Mesodermal cell (in vitro differentiated cells): ENCODE measurements around the gene LIX1.
"Not testable (repeated sequence)": the region's sequence is repeated elsewhere in the genome, so short reads cannot be mapped to it uniquely, and the experiment has no call there.

Experiments used
- H3K27ac ChIP-seq: 2 replicates; pipeline ENCODE4 v1.7.0; 2013; ENCODE audit warnings: mild to moderate bottlenecking, low read depth, low read length, moderate library complexity; ENCODE audit not compliant: severe bottlenecking
- H3K36me3 ChIP-seq: 2 replicates; pipeline ENCODE4 v1.7.1; 2013; ENCODE audit warnings: mild to moderate bottlenecking, low read length, moderate library complexity; ENCODE audit not compliant: control insufficient read depth, insufficient read depth
- H3K4me1 ChIP-seq: one replicate; pipeline ENCODE4 v1.7.1; 2013; ENCODE audit warnings: mild to moderate bottlenecking, low read length; ENCODE audit not compliant: insufficient read depth, control insufficient read depth, poor library complexity, severe bottlenecking
- H3K4me3 ChIP-seq: 2 replicates; pipeline ENCODE4 v1.7.0; 2013; ENCODE audit warnings: low read length, control low read depth, mild to moderate bottlenecking; ENCODE audit not compliant: insufficient read depth, poor library complexity, severe bottlenecking; ENCODE audit errors: extremely low read depth
- H3K9me3 ChIP-seq: 2 replicates; pipeline ENCODE4 v1.7.1; 2013; ENCODE audit warnings: mild to moderate bottlenecking, low read length, moderate library complexity; ENCODE audit not compliant: control insufficient read depth
- WGBS, 2 experiments: methylation state at CpG; one replicate each; pipeline ENCODE4 v1.1.5; 2013; ENCODE audit warnings: missing lambda C conversion rate in 2 of 2; ENCODE audit not compliant: insufficient coverage in 2 of 2; 5-methylcytosine and 5-hydroxymethylcytosine counted together

Gene LIX1

DNA sequence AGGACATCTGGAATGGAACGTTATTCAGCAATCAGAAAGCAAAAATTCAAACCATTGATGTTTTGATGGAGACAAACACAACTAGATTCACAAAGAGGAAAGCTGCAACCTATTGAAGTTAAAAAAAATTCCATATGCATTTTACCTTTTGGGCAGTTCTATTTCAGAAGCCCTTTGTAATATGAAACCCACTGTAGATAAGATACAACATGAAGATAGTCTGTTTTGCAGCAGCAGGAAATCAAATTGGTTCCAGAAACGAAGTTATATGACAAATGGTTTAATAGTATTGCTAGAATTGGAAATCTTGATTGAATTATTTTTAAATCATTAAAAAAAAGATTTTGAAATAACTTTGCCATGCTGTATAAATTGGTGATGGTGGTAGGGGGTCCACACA is 872 bp downstream of the LIX1 start:
- no peaks in the 10 kb centered on the region for H3K9me3 ChIP-seq
- no CpG with 5 or more reads among the region's 2 CpGs for WGBS, 2 experiments
- H3K4me3 ChIP-seq, result peak overlapping the region; percentile 16
- no peaks in the 10 kb centered on the region for H3K36me3 ChIP-seq
- no peak overlapping the region for H3K27ac ChIP-seq
- H3K4me1 ChIP-seq, result peaks cover 21% of the 10 kb centered on the region

DNA sequence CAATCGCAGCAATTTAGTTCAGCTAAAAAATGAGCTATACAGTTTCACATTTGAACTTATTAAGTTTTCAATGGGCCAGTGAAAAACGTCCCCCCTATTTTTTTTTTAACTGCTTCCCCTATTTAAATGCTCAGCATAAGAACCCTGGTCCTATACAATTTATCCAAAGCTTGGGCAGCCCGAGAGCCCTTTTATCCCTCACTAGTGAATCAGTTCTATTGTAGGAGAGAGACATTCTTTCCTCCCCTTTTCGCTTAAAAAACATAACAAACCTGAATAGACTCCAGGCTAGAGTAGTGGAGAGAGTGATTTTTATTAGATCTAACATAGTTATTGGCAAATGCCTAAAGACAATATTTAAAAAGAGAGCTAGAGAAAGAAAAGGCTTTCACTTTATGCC is 1.4 kb downstream of the LIX1 start:
- peak overlapping the region; percentile 16 for H3K4me3 ChIP-seq
- peaks cover 21% of the 10 kb centered on the region for H3K4me1 ChIP-seq
- H3K9me3 ChIP-seq, result no peaks in the 10 kb centered on the region
- H3K36me3 ChIP-seq, result no peaks in the 10 kb centered on the region
- H3K27ac ChIP-seq, result peak overlapping the region; percentile 47
- 0 to 100% methylated on average over 1 of the region's 4 CpGs for WGBS, 2 experiments

DNA sequence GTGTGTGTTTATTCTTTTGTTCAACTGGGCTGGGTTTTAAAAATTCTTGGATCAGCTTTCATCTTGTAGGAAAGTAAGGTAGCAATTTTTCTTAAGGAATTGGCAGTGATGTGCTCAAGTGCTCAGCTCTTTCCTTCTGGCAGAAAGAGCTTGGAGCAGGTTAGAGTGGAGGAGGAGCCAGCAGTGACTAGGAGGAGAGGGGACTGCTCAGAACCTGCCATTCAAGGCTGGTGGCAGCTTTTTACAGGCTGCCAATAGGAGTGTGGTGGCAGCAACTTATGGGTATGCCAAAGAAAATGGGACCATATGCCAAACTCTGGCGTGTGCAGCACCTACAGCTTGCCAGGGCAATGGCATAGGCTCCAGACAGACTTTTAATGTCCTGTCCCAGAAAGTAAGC is 2.2 kb downstream of the LIX1 start:
- not testable (repeated sequence) for H3K27ac ChIP-seq, H3K9me3 ChIP-seq, H3K36me3 ChIP-seq, H3K4me3 ChIP-seq
- peaks cover 21% of the 10 kb centered on the region for H3K4me1 ChIP-seq
- no CpG with 5 or more reads among the region's 1 CpG for WGBS, 2 experiments

DNA sequence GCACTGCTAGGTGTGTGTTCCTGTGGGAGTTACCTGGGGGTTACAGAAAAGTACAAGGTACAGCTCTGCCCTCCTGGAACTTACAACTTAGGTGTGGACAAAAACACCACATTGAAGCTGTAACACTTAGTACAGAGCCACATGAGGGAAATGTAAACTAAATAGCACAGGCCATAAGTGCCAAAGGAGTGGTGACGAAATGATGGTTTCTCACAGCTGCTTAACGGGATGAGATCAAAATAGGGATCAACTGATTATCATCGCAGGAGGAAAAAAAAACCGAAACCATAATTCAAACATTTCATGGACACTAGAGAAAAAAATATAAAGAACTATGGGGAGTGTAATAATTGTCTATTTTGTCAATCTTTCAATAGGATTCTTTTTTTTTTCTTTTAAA is 5.9 kb downstream of the LIX1 start:
- no peak overlapping the region for H3K27ac ChIP-seq
- 93 to 100% methylated on average over 1 to 2 of the region's 4 CpGs for WGBS, 2 experiments
- H3K36me3 ChIP-seq, result no peaks in the 10 kb centered on the region
- no peaks in the 10 kb centered on the region for H3K9me3 ChIP-seq
- peaks cover 10% of the 10 kb centered on the region for H3K4me1 ChIP-seq
- no peak overlapping the region for H3K4me3 ChIP-seq

GRCh38 chr5:97135868-97136267 is 6.5 kb downstream of the LIX1 start:
- H3K4me3 ChIP-seq, result no peak overlapping the region
- no peaks in the 10 kb centered on the region for H3K9me3 ChIP-seq
- H3K27ac ChIP-seq, result no peak overlapping the region
- peaks cover 4% of the 10 kb centered on the region for H3K4me1 ChIP-seq
- 96 to 100% methylated on average over 2 of the region's 4 CpGs for WGBS, 2 experiments
- H3K36me3 ChIP-seq, result no peaks in the 10 kb centered on the region

DNA sequence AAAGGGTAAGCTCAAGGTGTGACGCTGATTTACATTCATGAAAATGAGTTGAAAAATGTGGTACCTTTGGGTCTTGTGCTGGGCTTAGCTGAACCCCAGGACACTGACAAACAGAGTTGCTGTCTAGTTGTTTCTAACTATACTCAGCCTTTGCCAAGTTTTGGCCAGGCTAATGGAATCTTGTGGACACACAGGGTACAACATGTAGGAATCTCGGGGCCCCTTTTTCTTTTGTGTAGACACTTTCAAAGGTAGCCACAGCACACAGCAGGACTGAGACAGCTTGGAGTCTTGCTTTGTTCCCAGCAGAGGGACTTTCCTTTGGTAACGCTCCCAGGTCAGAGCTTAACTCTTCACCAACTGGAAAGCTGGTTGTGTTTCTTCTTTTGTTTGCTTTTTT is 7.8 kb downstream of the LIX1 start:
- 50 to 65% methylated on average over 1 to 2 of the region's 3 CpGs for WGBS, 2 experiments
- no peak overlapping the region for H3K4me3 ChIP-seq
- peaks cover 3% of the 10 kb centered on the region for H3K4me1 ChIP-seq
- H3K27ac ChIP-seq, result peak overlapping the region; percentile 39
- no peaks in the 10 kb centered on the region for H3K9me3 ChIP-seq
- no peaks in the 10 kb centered on the region for H3K36me3 ChIP-seq

GRCh38 chr5:97133101-97133500 is 9.3 kb downstream of the LIX1 start:
- Histone ChIP-seq H3K36me3 (no peaks in the 10 kb centered on the region), H3K4me1 (peaks cover 3% of the 10 kb centered on the region), H3K9me3 (no peaks in the 10 kb centered on the region), H3K27ac (no peak overlapping the region), H3K4me3 (no peak overlapping the region)

DNA sequence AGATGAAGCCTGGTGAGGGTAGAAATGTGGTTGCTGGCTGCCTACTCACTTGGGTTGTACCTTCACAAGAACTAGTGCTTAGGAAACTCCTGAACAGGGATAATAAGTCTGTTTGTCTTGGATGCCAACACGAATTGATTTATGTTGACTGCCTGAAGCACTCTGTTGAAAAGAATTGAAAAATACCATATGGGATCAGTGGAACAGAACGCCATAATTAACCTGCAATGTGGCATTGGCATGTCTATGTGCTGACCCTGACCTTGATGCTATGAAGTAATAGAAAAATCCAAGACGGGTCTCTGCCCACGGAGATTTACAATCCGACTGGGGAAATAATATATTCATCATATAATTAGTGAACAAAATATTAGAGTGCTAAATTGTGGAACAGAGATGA is 10.5 kb downstream of the LIX1 start:
- Histone ChIP-seq H3K36me3 (no peaks in the 10 kb centered on the region), H3K4me3 (no peak overlapping the region), H3K9me3 (no peaks in the 10 kb centered on the region), H3K4me1 (peaks cover 3% of the 10 kb centered on the region), H3K27ac (no peak overlapping the region)
- 86 to 94% methylated on average over 2 of the region's 5 CpGs for WGBS, 2 experiments

- H3K4me3 ChIP-seq, result no peak overlapping the region
- peaks cover 3% of the 10 kb centered on the region for H3K4me1 ChIP-seq
- no peak overlapping the region for H3K27ac ChIP-seq
- no peaks in the 10 kb centered on the region for H3K36me3 ChIP-seq
- no peaks in the 10 kb centered on the region for H3K9me3 ChIP-seq
These were observed 11.2 kb downstream of the LIX1 start for GRCh38 chr5:97131139-97131710.

DNA sequence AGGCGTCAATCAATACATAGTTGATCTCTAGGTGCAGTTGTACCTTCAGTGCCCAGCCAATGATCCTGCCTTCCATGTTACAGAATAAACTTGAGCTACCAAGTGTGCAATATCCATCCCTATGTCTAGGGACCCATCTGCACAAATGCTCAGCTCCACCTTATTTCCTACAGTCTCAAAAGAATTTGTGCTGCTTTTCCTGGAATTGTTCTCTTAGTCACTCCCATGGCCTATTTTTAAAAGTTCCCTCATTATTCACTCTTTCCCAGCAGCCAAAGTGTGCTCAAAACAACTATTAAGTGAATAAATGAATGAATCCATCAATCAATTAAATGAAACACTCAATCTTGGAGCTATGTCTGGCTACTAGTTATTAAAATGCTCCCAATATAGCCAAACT is 14.7 kb downstream of the LIX1 start:
- H3K4me3 ChIP-seq, result no peak overlapping the region
- WGBS, 2 experiments, result 100% methylated on average over 1 of the region's 1 CpG

GRCh38 chr5:97125125-97125683 is 17.2 kb downstream of the LIX1 start:
- Histone ChIP-seq H3K4me3 (no peak overlapping the region), H3K4me1 (peaks cover 2% of the 10 kb centered on the region), H3K36me3 (no peaks in the 10 kb centered on the region), H3K27ac (no peak overlapping the region), H3K9me3 (no peaks in the 10 kb centered on the region)
- WGBS, 2 experiments, result 83 to 85% methylated on average over 2 to 3 of the region's 3 CpGs

More for the DNA sequence above, 14.7 kb downstream of the LIX1 start:
- Histone ChIP-seq H3K4me1 (peaks cover 2% of the 10 kb centered on the region), H3K36me3 (no peaks in the 10 kb centered on the region), H3K9me3 (no peaks in the 10 kb centered on the region), H3K27ac (no peak overlapping the region)
